Measurements from ENCODE around the gene CLRN2. TPM values are rescaled to one million over a fixed set of nuclear protein-coding genes. Genes with fewer than 3 reads are reported as not detected.

The CLRN2 gene
- total RNA-seq = not detected in 2 replicates
- long read RNA-seq = 0 reads

DNA sequence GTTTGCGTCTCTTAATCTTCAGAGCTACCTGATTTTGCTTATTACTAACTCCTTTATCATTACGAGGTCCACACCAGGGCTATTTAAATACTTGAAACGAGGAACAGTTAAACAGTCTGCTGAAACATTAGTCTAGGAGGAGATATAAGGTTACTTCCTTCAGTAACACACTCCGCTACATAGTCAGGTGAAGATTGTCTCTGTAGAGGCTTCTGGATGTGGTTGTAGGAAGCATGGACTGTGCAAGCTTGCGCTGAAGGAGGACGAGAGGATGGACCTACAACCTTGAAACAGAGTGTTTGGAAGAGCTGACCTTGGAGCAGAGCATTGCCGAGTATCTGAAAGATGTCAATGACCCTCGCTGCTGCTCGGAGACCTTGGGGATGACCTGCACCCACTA is at the start of gene CLRN2:
Gene CLRN2, plus strand, starts transcription at position 301 of the 400 bp plus-strand sequence. CDS start 102 bp downstream, outside the sequence.
- TF ChIP-seq CTCF (IDR thresholded peaks at IDR 0.05) = no peak
- no peak within 1 kb of the TSS for H3K27ac Mint-ChIP-seq (ENCODE audit: unreplicated experiment)
- peaks cover 41% of the 10 kb centered on the region for H3K27me3 Mint-ChIP-seq (ENCODE audit: unreplicated experiment)
- no peaks in the 10 kb centered on the region for H3K36me3 Mint-ChIP-seq (ENCODE audit: unreplicated experiment)
- no peak for DNase-seq (ENCODE audit: extremely low spot score, unreplicated experiment)
- H3K4me3 Mint-ChIP-seq (ENCODE audit: unreplicated experiment) = no peak within 1 kb of the TSS
- no peaks in the 10 kb centered on the region for H3K9me3 Mint-ChIP-seq (ENCODE audit: unreplicated experiment)
- peaks cover 19% of the 10 kb centered on the region for H3K4me1 Mint-ChIP-seq (ENCODE audit: unreplicated experiment)

DNA sequence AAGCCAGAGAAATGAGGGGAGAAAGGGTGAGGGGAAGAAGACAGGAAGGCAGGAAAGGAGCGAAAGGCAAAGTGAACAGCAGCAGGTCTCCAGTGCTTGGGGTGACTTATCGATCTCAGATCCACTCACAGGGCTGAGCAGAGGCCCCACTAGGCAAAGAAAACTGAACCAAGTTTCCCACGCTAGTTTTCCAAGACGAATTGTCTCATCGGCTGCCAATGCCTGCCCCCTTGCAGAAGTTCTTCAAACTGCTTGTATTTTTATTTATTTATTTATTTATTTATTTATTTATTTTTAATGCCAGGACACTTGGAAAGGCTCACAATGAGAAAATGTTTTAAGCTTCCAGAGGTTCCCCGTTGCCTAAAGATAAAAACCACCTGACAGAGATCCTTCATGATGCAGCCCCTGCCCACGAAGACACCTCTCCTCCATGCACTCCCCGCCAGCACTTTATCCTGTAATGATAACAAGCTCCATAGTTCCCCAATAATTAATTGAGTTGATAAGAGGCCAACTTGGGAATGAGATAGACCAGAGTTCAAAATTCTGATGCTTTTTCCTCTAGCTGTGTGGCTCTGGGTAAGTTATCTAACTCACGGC is 46.2 kb upstream of the CLRN2 start:
- no peaks in the 10 kb centered on the region for H3K9me3 Mint-ChIP-seq (ENCODE audit: unreplicated experiment)
- H3K36me3 Mint-ChIP-seq (ENCODE audit: unreplicated experiment) = no peaks in the 10 kb centered on the region
- no peak overlapping the region for H3K4me3 Mint-ChIP-seq (ENCODE audit: unreplicated experiment)
- TF ChIP-seq CTCF (IDR thresholded peaks at IDR 0.05) = peak; percentile 59
- H3K27me3 Mint-ChIP-seq (ENCODE audit: unreplicated experiment) = no peaks in the 10 kb centered on the region
- peak; percentile 49 for DNase-seq (ENCODE audit: extremely low spot score, unreplicated experiment)
- H3K27ac Mint-ChIP-seq (ENCODE audit: unreplicated experiment) = no peak overlapping the region
- peaks cover 2% of the 10 kb centered on the region for H3K4me1 Mint-ChIP-seq (ENCODE audit: unreplicated experiment)

DNA sequence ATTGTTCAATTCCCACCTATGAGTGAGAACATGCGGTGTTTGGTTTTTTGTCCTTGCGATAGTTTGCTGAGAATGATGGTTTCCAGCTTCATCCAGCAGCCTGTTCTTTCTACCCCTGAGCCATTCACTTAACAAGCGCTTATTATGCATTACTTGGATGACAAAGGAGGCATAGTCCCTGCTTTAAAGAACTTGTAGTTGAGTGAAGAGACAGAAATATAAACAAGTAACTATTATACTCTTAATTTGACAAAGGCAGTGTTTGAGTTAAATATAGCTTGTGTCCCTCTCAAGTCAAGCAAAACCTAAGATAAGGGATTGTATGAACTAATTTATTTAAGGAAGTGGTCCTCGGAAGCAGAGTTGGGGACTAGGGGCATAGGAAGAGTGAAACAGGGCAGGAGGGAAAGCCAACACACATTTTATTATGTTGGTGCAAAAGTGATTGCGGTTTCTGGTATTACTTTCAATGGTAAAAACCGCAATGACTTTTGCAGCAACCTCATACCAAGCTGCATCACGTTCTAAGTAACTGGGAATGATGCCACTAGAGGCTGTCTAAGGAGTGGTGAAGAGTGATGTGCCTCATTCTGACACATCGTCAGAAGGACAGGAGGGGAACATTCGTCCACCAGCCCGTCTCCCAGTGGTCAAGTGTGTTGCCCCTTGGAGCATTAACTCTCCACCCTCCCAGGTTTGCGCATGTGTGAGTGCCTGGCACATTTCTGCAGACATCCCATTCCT is 44.9 kb upstream of the CLRN2 start:
- Mint-ChIP-seq H3K36me3 (ENCODE audit: unreplicated experiment) (no peaks in the 10 kb centered on the region), H3K4me1 (ENCODE audit: unreplicated experiment) (peaks cover 2% of the 10 kb centered on the region), H3K9me3 (ENCODE audit: unreplicated experiment) (no peaks in the 10 kb centered on the region), H3K27me3 (ENCODE audit: unreplicated experiment) (no peaks in the 10 kb centered on the region), H3K4me3 (ENCODE audit: unreplicated experiment) (no peak overlapping the region), H3K27ac (ENCODE audit: unreplicated experiment) (no peak overlapping the region)
- DNase-seq (ENCODE audit: extremely low spot score, unreplicated experiment) = no peak
- TF ChIP-seq CTCF (IDR thresholded peaks at IDR 0.05) = no peak

DNA sequence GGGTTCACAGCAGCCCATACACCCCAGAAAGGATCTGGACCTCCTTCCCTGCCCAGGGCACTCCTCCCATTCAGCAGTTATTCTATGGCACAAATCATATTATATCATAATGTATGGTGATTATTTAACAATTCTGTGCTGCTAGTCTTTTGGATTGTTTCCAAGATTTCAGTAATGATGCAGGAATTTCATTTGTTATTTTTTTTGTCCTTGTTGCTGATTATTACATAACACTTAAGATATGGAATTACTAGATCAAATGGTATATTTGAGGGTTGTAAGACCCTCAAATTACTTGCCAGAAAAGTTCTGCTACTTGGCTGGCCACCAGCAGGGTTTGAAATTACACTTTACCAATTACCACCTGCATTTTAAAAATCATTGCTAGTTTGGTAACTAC is 39.5 kb upstream of the CLRN2 start:
- H3K27ac Mint-ChIP-seq (ENCODE audit: unreplicated experiment) = no peak overlapping the region
- no peak overlapping the region for H3K4me3 Mint-ChIP-seq (ENCODE audit: unreplicated experiment)
- DNase-seq (ENCODE audit: extremely low spot score, unreplicated experiment) = no peak
- no peaks in the 10 kb centered on the region for H3K27me3 Mint-ChIP-seq (ENCODE audit: unreplicated experiment)
- TF ChIP-seq CTCF (IDR thresholded peaks at IDR 0.05) = no peak
- no peaks in the 10 kb centered on the region for H3K9me3 Mint-ChIP-seq (ENCODE audit: unreplicated experiment)
- peaks cover 19% of the 10 kb centered on the region for H3K4me1 Mint-ChIP-seq (ENCODE audit: unreplicated experiment)
- no peaks in the 10 kb centered on the region for H3K36me3 Mint-ChIP-seq (ENCODE audit: unreplicated experiment)

- TF ChIP-seq CTCF (IDR thresholded peaks at IDR 0.05) = no peak
- Mint-ChIP-seq H3K4me1 (ENCODE audit: unreplicated experiment) (peaks cover 19% of the 10 kb centered on the region), H3K9me3 (ENCODE audit: unreplicated experiment) (no peaks in the 10 kb centered on the region), H3K27ac (ENCODE audit: unreplicated experiment) (no peak overlapping the region), H3K4me3 (ENCODE audit: unreplicated experiment) (no peak overlapping the region), H3K27me3 (ENCODE audit: unreplicated experiment) (no peaks in the 10 kb centered on the region), H3K36me3 (ENCODE audit: unreplicated experiment) (no peaks in the 10 kb centered on the region)
- no peak for DNase-seq (ENCODE audit: extremely low spot score, unreplicated experiment)
Measured at GRCh38 chr4:17476853-17477252, 38.1 kb upstream of the CLRN2 start.

Data from osteocyte (in vitro differentiated cells).